GM12878 (cell line): ENCODE measurements around the gene KDM4C. TPM values are rescaled to one million over a fixed set of nuclear protein-coding genes. Genes with fewer than 3 reads are reported as not detected.

ENCODE experiments used
- ATAC-seq: fragments of 200-7000 bp; cut with Tn5 transposase; 3 replicates; pipeline ENCODE4 v1.9.1; 2020; ENCODE audit warnings: mild to moderate bottlenecking, moderate library complexity
- BruUV-seq: library from RNA; stranded (reverse); fragments of 400-500 nt; replicated peaks from 2 replicates; lab custom pipeline; 2021; lab: Mats Ljungman, UMichigan
- CTCF ChIA-PET: fragments of 300-600 bp; sonication (Branson Sonifier 250); formaldehyde crosslinking; extraction: SDS; loops from one replicate; lab custom pipeline; 2021; ENCODE audit warnings: inconsistent platforms; lab: Yijun Ruan, JAX
- POLR2A ChIA-PET: fragments of 350-600 bp; formaldehyde crosslinking; extraction: SDS; loops from one replicate; lab custom pipeline; 2021; ENCODE audit warnings: inconsistent platforms; lab: Charles Lee
- RAD21 ChIA-PET: fragments of 300-600 bp; sonication (Branson Sonifier 250); formaldehyde crosslinking; loops from one replicate; lab custom pipeline; 2023; ENCODE audit warnings: antibody characterized with exemption; ENCODE audit not compliant: unreplicated experiment; lab: Charles Lee
- SMC1A ChIA-PET: fragments of 300-600 bp; sonication (Branson Sonifier 250); formaldehyde crosslinking; loops from one replicate; lab custom pipeline; 2023; ENCODE audit not compliant: unreplicated experiment, uncharacterized antibody; lab: Charles Lee
- DNase-seq: peaks from one replicate; pipeline ENCODE4 v3.0.0-alpha.2; 2011; ENCODE audit warnings: low read depth, low spot score
- FAIRE-seq: peaks from 3 replicates; lab custom pipeline; 2011; peaks lifted over from hg19 to GRCh38; lab: Jason Lieb, UNC
- H2AFZ ChIP-seq: 2 replicates; pipeline ENCODE4 v1.6.0; 2011; ENCODE audit warnings: low read depth, low read length, control low read depth; ENCODE audit not compliant: control insufficient read depth
- H3K27ac ChIP-seq: 2 replicates; pipeline ENCODE4 v1.5.1; 2011; ENCODE audit warnings: control low read depth; ENCODE audit not compliant: control insufficient read depth, insufficient read depth
- H3K27me3 ChIP-seq, 2 experiments: replicated peaks in 1 of 2; 2 replicates each; pipeline versions ENCODE4 v1.6.0 to v1.6.1; 2011; ENCODE audit warnings: low read length in 1 of 2; ENCODE audit not compliant: control insufficient read depth in 2 of 2, insufficient read depth in 2 of 2
- H3K36me3 ChIP-seq, 2 experiments: 2 replicates each; pipeline ENCODE4 v1.5.1; 2011; ENCODE audit warnings: low read length in 1 of 2; ENCODE audit not compliant: control insufficient read depth in 2 of 2, insufficient read depth in 2 of 2
- H3K4me1 ChIP-seq: 2 replicates; pipeline ENCODE4 v1.6.1; 2011; ENCODE audit warnings: mild to moderate bottlenecking, low read length, moderate library complexity, mixed read lengths; ENCODE audit not compliant: control insufficient read depth, insufficient read depth
- H3K4me2 ChIP-seq: 2 replicates; pipeline ENCODE4 v1.6.0; 2011; ENCODE audit warnings: control low read depth; ENCODE audit not compliant: control insufficient read depth, insufficient read depth
- H3K4me3 ChIP-seq: fragments of 200-600 bp; sonication (generic); 2 replicates; pipeline ENCODE4 v1.5.1; 2016
- H3K79me2 ChIP-seq: 2 replicates; pipeline ENCODE4 v1.6.0; 2011; ENCODE audit warnings: low read length; ENCODE audit not compliant: control insufficient read depth, insufficient read depth
- H3K9ac ChIP-seq: 2 replicates; pipeline ENCODE4 v1.8.0; 2011; ENCODE audit warnings: low read length, control low read depth, mixed read lengths; ENCODE audit not compliant: control insufficient read depth, insufficient read depth
- H3K9me3 ChIP-seq: replicated peaks from 3 replicates; pipeline ENCODE4 v1.5.1; 2011; ENCODE audit warnings: mild to moderate bottlenecking, low read length; ENCODE audit not compliant: control insufficient read depth, insufficient read depth
- H4K20me1 ChIP-seq: 2 replicates; pipeline ENCODE4 v1.6.0; 2011; ENCODE audit not compliant: control insufficient read depth, insufficient read depth
- BCL11A ChIP-seq: IDR thresholded peaks from 2 replicates; pipeline ENCODE4 v1.6.1; 2011; ENCODE audit warnings: low read depth, low read length
- CBX5 ChIP-seq: sonication (generic); IDR thresholded peaks from 2 replicates; pipeline ENCODE4 v1.6.1; 2016; ENCODE audit warnings: low read depth, moderate library complexity, mild to moderate bottlenecking, inconsistent platforms
- NFIC ChIP-seq: IDR thresholded peaks from 2 replicates; pipeline ENCODE4 v1.6.1; 2012; ENCODE audit warnings: low read depth, mild to moderate bottlenecking, inconsistent platforms, low read length, moderate library complexity
- NRF1 ChIP-seq: conservative IDR thresholded peaks from 2 replicates; pipeline ENCODE4 v1.6.1; 2011; ENCODE audit warnings: mild to moderate bottlenecking, low read depth, low read length, improper control_type of control experiment
- PAX8 ChIP-seq: fragments of 450-650 bp; IDR thresholded peaks from 2 replicates; pipeline ENCODE4 v1.6.1; 2017; ENCODE audit warnings: mild to moderate bottlenecking, moderate library complexity
- WGBS: methylation state at CpG from one replicate; pipeline ENCODE4 v1.1.6; 2016; ENCODE audit warnings: low lambda C conversion rate; ENCODE audit not compliant: insufficient replicate concordance, insufficient coverage; ENCODE audit errors: missing lambda C conversion rate; 5-methylcytosine and 5-hydroxymethylcytosine counted together
- in situ Hi-C: fragments of 300-500 bp; cut with MboI; formaldehyde crosslinking; loops from 9 replicates; pipeline ENCODE4 v1.14.3; 2018; ENCODE audit warnings: mixed read lengths
- intact Hi-C: fragments of 100-400 bp; cut with micrococcal nuclease; formaldehyde crosslinking; loops from one replicate; pipeline ENCODE4 v1.14.2; 2022; ENCODE audit not compliant: unreplicated experiment
- polyA plus RNA-seq, 11 experiments: library from polyadenylated mRNA; depleted of rRNA in 4 of 11; unstranded in 6 of 11; stranded (reverse) in 5 of 11; fragments of >200 nt; fragmentation: Nextera tagmentation in 4 of 11; fragmentation: Illumina TruSeq in 1 of 11; extraction: Ambion mirVana in 4 of 11; extraction: Trizol in 1 of 11; gene quantifications; 1 replicate in 1 of 11; 2 replicates in 10 of 11; pipeline versions ENCODE4 v1.2.1 to v1.2.3, GENCODE V29; 2011 to 2016; ENCODE audit warnings: inconsistent platforms in 2 of 11, missing spikeins in 2 of 11, low read depth in 1 of 11
- total RNA-seq, 4 experiments: library from RNA; depleted of rRNA in 3 of 4; stranded (reverse); fragments of >200 nt in 3 of 4; fragmentation: Illumina TruSeq in 1 of 4; extraction: Trizol in 1 of 4; gene quantifications; 2 replicates each; pipeline versions ENCODE4 v1.2.1 to v1.2.3, GENCODE V29; 2013 to 2021
- TF ChIP-seq, protein P1 (sequence below): IDR thresholded peaks from 2 replicates; pipeline ENCODE4 v1.6.1; 2011; ENCODE audit warnings: borderline replicate concordance, low read depth, mild to moderate bottlenecking, moderate library complexity, low read length; ENCODE audit not compliant: insufficient read depth, poor library complexity, severe bottlenecking

KDM4C gene
- total and polyA plus RNA-seq, 10 of the 15 experiments (the other 5 are each of a cell fraction or from before 2014, with no cell fraction given): 6.8 to 41.2 (median 20.1) TPM

DNA sequence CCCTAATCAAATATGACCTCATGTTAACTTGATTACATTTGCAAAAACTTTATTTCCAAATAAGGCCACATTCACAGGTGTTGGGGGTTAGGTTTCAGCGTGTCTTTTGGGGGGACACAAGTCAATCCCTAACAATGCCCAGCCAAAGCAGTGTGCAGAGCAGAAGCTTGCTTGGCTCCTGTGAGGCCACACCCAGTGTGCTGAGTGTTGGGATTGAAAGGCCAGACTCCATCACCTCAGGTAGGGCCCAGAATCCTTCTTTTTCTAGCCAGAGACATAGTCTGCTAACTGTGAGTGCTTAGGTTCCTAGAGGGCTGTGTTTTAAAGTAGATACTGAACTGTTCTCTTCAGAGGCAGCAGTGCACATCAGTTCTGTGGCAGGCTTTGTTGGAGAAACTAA lies 27.9 kb downstream of the KDM4C start (continued):
- TF ChIP-seq NRF1 (no peak), CBX5 (no peak), PAX8 (no peak), NFIC (no peak), BCL11A (no peak)

DNA sequence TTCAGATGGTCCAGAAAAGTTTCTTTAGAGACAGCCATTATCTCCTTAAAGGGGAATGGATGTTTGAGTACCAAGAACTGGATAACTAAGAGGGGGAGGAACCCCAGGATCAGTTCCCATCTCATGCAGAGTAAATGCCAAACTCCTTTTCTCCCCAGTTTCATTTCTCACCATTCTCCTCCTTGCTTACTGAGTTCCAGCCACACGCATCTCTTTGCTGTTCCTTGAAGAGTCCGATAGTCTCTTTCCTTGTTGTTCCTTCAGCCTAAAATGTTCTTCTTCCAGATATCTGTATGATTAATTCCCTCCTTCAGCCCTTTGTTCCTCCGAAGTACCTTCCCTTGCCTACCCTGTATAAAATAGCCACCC lies 30.0 kb downstream of the KDM4C start:
- no peak overlapping the region for H3K27ac ChIP-seq
- FAIRE-seq (no peak), ATAC-seq (no peak), DNase-seq (no peak)
- WGBS: 100% methylated on average over 3 of the region's 3 CpGs
- ChIA-PET SMC1A (no interaction called here), CTCF (no interaction called here), RAD21 (no interaction called here), POLR2A (no interaction called here)
- H3K9me3 ChIP-seq: no peaks in the 10 kb centered on the region
- no peak overlapping the region for H3K4me2 ChIP-seq
- H4K20me1 ChIP-seq: peaks cover 3% of the 10 kb centered on the region
- H3K27me3 ChIP-seq: no peaks in the 10 kb centered on the region
- H3K4me3 ChIP-seq: no peak overlapping the region
- intact Hi-C loops: no loop called here
- no peaks in the 10 kb centered on the region; a peak in 1 of 4 replicates for H3K36me3 ChIP-seq
- H3K4me1 ChIP-seq: peaks cover 13% of the 10 kb centered on the region; the same call in 1 of the 2 replicates
- H3K9ac ChIP-seq: no peak overlapping the region; the same call in 1 of the 2 replicates
- TF ChIP-seq BCL11A: no peak
- TF ChIP-seq, protein P1, sequence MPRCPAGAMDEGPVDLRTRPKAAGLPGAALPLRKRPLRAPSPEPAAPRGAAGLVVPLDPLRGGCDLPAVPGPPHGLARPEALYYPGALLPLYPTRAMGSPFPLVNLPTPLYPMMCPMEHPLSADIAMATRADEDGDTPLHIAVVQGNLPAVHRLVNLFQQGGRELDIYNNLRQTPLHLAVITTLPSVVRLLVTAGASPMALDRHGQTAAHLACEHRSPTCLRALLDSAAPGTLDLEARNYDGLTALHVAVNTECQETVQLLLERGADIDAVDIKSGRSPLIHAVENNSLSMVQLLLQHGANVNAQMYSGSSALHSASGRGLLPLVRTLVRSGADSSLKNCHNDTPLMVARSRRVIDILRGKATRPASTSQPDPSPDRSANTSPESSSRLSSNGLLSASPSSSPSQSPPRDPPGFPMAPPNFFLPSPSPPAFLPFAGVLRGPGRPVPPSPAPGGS: no peak
- H3K79me2 ChIP-seq: peaks cover 50% of the 10 kb centered on the region
- in situ Hi-C loops: no loop called here
- H2AFZ ChIP-seq: no peak overlapping the region
- BruUV-seq: no TSS peak
